Mucosa of descending colon (tissue), 3 donors: ENCODE results near the gene IRX5. TPM values are rescaled to one million over a fixed set of nuclear protein-coding genes. Genes with fewer than 3 reads are reported as not detected.

Source experiments
- ATAC-seq: fragments of 200-7000 bp; cut with Tn5 transposase; one replicate; pipeline ENCODE4 v1.9.1; 2020; ENCODE audit warnings: mild to moderate bottlenecking, moderate library complexity
- DNase-seq, 3 donors: peaks; one replicate each; pipeline ENCODE4 v3.0.0-alpha.2; 2020
- H3K36me3 ChIP-seq: fragments of 200-600 bp; one replicate; pipeline ENCODE4 v1.8.0; 2021; ENCODE audit warnings: low read depth, mild to moderate bottlenecking
- H3K4me1 ChIP-seq: fragments of 200-600 bp; one replicate; pipeline ENCODE4 v1.8.0; 2021; ENCODE audit warnings: low read depth, mild to moderate bottlenecking
- H3K4me3 ChIP-seq: fragments of 200-600 bp; one replicate; pipeline ENCODE4 v1.8.0; 2021; ENCODE audit warnings: mild to moderate bottlenecking
- H3K9me3 ChIP-seq: fragments of 200-600 bp; one replicate; pipeline ENCODE4 v1.8.0; 2021; ENCODE audit warnings: mild to moderate bottlenecking
- intact Hi-C, 2 donors: fragments of 100-400 bp; cut with DNase I in 1 of 2; cut with micrococcal nuclease in 1 of 2; formaldehyde crosslinking; loops; one replicate each; pipeline versions ENCODE4 v1.11.0 to v1.11.1; 2022; cut with DNase I, micrococcal nuclease
- total RNA-seq, 3 donors: library from RNA; stranded (reverse); fragmentation: NEBNext Ultra II Directional in 2 of 3; extraction: Animal tissue kit (Norgen Biotek cat#: 25700) in 2 of 3; gene quantifications; one replicate each; pipeline versions ENCODE4 v1.2.1 to v1.2.4, GENCODE V29; 2021 to 2023
- TF ChIP-seq, protein P1 (sequence below): fragments of 200-600 bp; IDR thresholded peaks from one replicate; pipeline ENCODE4 v1.8.0; 2022; ENCODE audit warnings: antibody characterized with exemption, mild to moderate bottlenecking
- donor health status: DM: no; HTN: no; CAD: no; lungs with moderate emphysema.
- donor health status: DM: no; HTN: no; CAD: no.
- donor health status: DM: no; HTN: yes; CAD: no.

IRX5 gene
- total RNA-seq, 3 donors from 2014 or later, result not detected

DNA sequence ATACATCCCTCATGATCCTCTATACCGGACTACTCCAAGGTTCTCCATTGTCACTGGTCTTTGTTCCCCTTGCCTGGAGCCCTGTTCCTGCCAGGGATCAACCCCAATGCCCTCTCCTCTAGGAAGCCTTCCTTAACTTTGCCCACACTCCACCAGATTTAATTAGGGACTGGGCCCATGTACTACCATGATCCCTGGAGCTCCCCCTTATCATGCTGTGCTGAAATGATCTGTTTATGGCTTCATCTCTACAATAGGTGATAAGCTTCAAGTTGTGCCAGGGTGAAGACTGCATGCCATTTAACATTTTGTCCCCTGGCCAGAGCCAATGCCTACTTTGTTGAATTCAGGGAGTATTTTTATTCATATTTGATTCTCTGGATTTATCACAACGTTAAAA is 17.9 kb upstream of the IRX5 start:
- no peaks in the 10 kb centered on the region for H3K9me3 ChIP-seq
- ATAC-seq, result no peak

DNA sequence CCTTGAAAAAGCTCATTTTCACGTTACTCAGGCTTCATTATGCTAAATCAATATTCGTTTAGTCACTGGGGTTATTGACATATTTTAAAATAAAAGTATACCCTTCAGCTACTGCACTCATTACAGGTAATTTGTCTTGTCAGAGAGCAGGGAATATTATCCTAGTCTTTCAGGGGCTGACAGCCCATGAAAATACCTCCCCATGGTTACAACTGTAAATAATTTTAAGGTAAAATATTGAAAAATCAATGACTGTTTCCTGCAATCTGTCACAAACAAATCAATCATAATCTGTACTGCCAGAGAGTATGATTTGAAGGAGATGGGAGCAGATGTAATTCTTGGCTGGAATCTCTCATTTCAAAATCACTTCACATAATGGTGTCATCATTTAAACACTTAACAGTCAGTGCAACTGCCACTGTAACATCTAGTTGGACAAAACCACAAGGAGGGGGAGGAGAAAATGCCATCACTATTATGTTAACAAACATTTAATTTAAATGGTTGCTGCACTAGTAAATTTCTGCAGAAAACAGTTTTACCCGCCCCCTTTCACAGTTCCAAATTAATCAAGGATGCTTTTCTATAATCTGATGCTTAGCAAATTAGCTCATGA is 9.3 kb upstream of the IRX5 start:
- intact Hi-C loops, result no loop called here
- ATAC-seq (no peak), DNase-seq (no peak)
- H3K4me3 ChIP-seq, result no peak overlapping the region
- H3K9me3 ChIP-seq, result no peaks in the 10 kb centered on the region
- TF ChIP-seq, protein P1, sequence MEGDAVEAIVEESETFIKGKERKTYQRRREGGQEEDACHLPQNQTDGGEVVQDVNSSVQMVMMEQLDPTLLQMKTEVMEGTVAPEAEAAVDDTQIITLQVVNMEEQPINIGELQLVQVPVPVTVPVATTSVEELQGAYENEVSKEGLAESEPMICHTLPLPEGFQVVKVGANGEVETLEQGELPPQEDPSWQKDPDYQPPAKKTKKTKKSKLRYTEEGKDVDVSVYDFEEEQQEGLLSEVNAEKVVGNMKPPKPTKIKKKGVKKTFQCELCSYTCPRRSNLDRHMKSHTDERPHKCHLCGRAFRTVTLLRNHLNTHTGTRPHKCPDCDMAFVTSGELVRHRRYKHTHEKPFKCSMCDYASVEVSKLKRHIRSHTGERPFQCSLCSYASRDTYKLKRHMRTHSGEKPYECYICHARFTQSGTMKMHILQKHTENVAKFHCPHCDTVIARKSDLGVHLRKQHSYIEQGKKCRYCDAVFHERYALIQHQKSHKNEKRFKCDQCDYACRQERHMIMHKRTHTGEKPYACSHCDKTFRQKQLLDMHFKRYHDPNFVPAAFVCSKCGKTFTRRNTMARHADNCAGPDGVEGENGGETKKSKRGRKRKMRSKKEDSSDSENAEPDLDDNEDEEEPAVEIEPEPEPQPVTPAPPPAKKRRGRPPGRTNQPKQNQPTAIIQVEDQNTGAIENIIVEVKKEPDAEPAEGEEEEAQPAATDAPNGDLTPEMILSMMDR, result no peak
- H3K4me1 ChIP-seq, result no peaks in the 10 kb centered on the region
- no peaks in the 10 kb centered on the region for H3K36me3 ChIP-seq

More for the DNA sequence above, 17.9 kb upstream of the IRX5 start:
- intact Hi-C loops, result no loop called here
- TF ChIP-seq, protein P1, result no peak
- H3K4me3 ChIP-seq, result no peak overlapping the region
- H3K36me3 ChIP-seq, result no peaks in the 10 kb centered on the region
- DNase-seq, result no peak
- H3K4me1 ChIP-seq, result no peaks in the 10 kb centered on the region

DNA sequence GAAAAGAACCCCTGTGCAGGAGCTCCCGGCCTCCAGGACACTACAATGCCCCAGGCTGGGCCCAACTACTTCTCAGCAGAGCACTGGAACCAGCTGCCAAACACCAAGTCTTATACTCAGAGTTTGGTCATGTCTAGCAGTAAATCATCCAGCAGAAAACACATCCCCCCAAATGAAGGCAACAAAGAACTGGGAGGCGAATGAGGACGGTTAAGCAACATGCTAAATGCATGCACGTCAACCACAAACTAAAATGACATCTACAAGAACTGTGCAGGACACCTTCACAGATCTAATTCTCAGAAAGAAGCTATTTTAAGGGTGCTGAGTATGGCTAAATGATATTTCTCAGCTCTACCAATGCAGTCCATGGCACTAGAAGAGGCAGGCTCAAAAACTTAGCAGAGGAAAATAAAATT is 7.6 kb upstream of the IRX5 start:
- intact Hi-C loops, result no loop called here
- TF ChIP-seq, protein P1, result no peak
- Histone ChIP-seq H3K9me3 (no peaks in the 10 kb centered on the region), H3K4me3 (no peak overlapping the region), H3K36me3 (no peaks in the 10 kb centered on the region), H3K4me1 (peaks cover 3% of the 10 kb centered on the region)
- DNase-seq, result no peak
- no peak for ATAC-seq

DNA sequence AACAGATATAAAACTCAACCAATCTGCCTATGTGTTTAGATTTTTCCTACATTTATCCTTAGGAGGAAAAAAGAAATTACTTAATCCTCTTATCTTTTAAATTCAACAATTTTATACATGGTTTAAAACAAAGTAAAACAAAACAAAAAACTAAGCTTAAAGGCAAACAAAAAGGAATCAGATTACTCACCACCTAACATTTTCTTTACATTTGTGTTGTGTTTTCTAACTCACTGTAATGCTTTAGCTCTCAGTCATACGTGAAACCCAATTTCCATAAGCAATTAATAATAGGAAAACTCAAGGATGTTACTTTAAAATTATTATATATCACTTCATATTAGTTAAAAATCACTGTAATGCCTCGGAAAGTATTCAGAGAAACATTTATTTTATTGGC is 6.7 kb upstream of the IRX5 start:
- no peak for ATAC-seq
- Histone ChIP-seq H3K4me1 (peaks cover 3% of the 10 kb centered on the region), H3K4me3 (no peak overlapping the region), H3K9me3 (no peaks in the 10 kb centered on the region), H3K36me3 (no peaks in the 10 kb centered on the region)
- intact Hi-C loops, result no loop called here
- no peak for DNase-seq
- TF ChIP-seq, protein P1, result no peak

DNA sequence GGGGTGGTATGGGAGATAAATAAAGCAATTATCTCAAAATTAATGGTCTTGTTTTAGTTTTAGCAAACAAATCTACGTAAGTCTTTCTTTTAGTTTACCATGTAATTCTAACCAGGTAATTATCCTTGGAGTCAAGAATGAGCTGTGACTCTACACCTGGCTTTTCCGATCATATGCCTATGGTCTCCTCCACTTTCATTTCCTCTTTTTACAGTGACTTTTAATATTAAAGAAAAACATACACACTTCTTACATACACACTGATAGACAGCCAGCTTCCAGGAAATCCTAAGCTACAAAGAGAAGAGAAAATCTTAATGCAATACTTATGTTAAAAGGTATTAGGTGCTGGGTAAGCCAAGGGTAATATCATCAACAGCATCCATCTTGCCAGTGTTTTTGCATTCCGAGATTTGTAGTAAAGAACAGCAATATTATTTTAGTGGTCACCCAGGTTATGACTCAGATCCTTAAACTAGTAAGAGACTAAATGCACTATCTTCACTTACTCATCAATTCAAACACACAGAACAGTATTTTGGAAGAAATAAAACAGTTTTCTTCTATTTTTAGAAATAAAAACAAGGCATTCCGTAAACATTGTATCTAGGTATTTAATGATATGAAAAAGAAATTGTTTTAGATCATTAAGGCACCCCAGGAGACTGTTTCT is 4.4 kb upstream of the IRX5 start:
- TF ChIP-seq, protein P1, result no peak
- Histone ChIP-seq H3K36me3 (no peaks in the 10 kb centered on the region), H3K4me1 (peaks cover 15% of the 10 kb centered on the region), H3K4me3 (no peak overlapping the region), H3K9me3 (no peaks in the 10 kb centered on the region)
- intact Hi-C loops, result no loop called here
- ATAC-seq (no peak), DNase-seq (no peak)
